DND-41 (cell line): ENCODE results near the gene ADAM15.

Source experiments
- CTCF ChIP-seq: IDR thresholded peaks from 2 replicates; pipeline ENCODE4 v1.5.1; 2012; ENCODE audit warnings: borderline replicate concordance, low read length, moderate library complexity, mild to moderate bottlenecking; ENCODE audit not compliant: poor library complexity, severe bottlenecking; ENCODE audit errors: extremely low read depth
- EZH2 ChIP-seq: IDR thresholded peaks from 3 replicates; pipeline ENCODE4 v1.6.1; 2012; ENCODE audit warnings: borderline replicate concordance, low read depth, mild to moderate bottlenecking, moderate library complexity, low read length, inconsistent platforms; ENCODE audit not compliant: severe bottlenecking

GRCh38 chr1:155051342-155051776, 243 bp downstream of the ADAM15 start:
- TF ChIP-seq CTCF (no peak), EZH2 (peak; percentile 55)
